Measurements from ENCODE around the gene SLC6A19. TPM values are rescaled to one million over a fixed set of nuclear protein-coding genes. Genes with fewer than 3 reads are reported as not detected.
A peak's percentile ranks its signal among the peaks of the same experiment; 100 is the strongest.

Gene SLC6A19
- total and polyA plus RNA-seq, 9 of the 15 experiments (the other 6 are each of a cell fraction or from before 2014, with no cell fraction given) = 0.03 to 1.6 (median 0.59) TPM

GRCh38 chr5:1207555-1207954 lies 6.2 kb downstream of the SLC6A19 start:
- no peaks in the 10 kb centered on the region for H3K36me3 ChIP-seq (ENCODE audit: control insufficient read depth, insufficient read depth, low read length)
- in situ Hi-C loops (cut with MboI) (loop anchor here (5.0 kb wide), 1 partner anchor 35 kb away; no protein-coding TSS in a partner anchor), intact Hi-C loops (cut with micrococcal nuclease) (no loop called here)
- no TSS peak for BruUV-seq (replicated peaks)
- ChIA-PET POLR2A (no interaction called here), CTCF (ENCODE audit: low intra/inter-chr PET ratio) (no interaction called here)
- H3K4me3 ChIP-seq = no peak overlapping the region
- peaks cover 0 to 58% of the 10 kb centered on the region in 2 experiments; a peak in 4 of 5 replicates for H3K27me3 ChIP-seq (ENCODE audit: control insufficient read depth in 2 of 2, insufficient read depth in 2 of 2, low read length in 2 of 2)
- H3K9me3 ChIP-seq (replicated peaks; ENCODE audit: control insufficient read depth, insufficient read depth, low read depth, low read length) = no peaks in the 10 kb centered on the region; the same call in 1 of the 2 replicates
- H3K9ac ChIP-seq (ENCODE audit: insufficient read depth in 1 of 2, low read depth in 2 of 2, low read length in 2 of 2) = no peak overlapping the region
- H3K4me1 ChIP-seq (replicated peaks in 1 of 2; ENCODE audit: control insufficient read depth in 2 of 2, insufficient read depth in 2 of 2, low read length in 2 of 2) = peaks cover 5 to 71% of the 10 kb centered on the region in 2 experiments; a peak in 4 of 5 replicates
- no peak overlapping the region for H3K27ac ChIP-seq (ENCODE audit: extremely low read depth, low read depth, low read length)
- H4K20me1 ChIP-seq (replicated peaks; ENCODE audit: control insufficient read depth, insufficient read depth, low read length) = peaks cover 10% of the 10 kb centered on the region; the same call in 1 of the 2 replicates
- FAIRE-seq (peak; percentile 72), DNase-seq (ENCODE audit: extremely low read depth in 1 of 4, low spot score in 3 of 4) (no peak), ATAC-seq (no peak)
- H3K4me2 ChIP-seq (ENCODE audit: insufficient read depth, low read length) = no peak overlapping the region
- no peak overlapping the region for H2AFZ ChIP-seq (ENCODE audit: low read depth, low read length)
- no peaks in the 10 kb centered on the region for H3K9me1 ChIP-seq (ENCODE audit: control insufficient read depth, insufficient read depth, low read length)
- WGBS (ENCODE audit: insufficient coverage, low coverage, missing lambda C conversion rate) = 20% methylated on average over 6 of the region's 6 CpGs
- no peaks in the 10 kb centered on the region; the same call in 2 of the 3 replicates for H3K79me2 ChIP-seq (ENCODE audit: control insufficient read depth, insufficient read depth, low read length)
- TF ChIP-seq ZNF583 (CRISPR knock-in tag; IDR thresholded peaks at IDR 0.05) (no peak), NR2C2 (CRISPR knock-in tag; IDR thresholded peaks at IDR 0.05) (no peak), NR2C2 (tag; IDR thresholded peaks at IDR 0.05) (no peak), JUND (IDR thresholded peaks at IDR 0.05; ENCODE audit: borderline replicate concordance, low read depth, low read length) (peak; percentile 62; the same call in 1 of the 2 replicates), JUND (tag; IDR thresholded peaks at IDR 0.05; ENCODE audit: borderline replicate concordance, low read depth, low read length) (peak; percentile 44; the same call in 1 of the 3 replicates), SMARCC2 (IDR thresholded peaks at IDR 0.05; ENCODE audit: low read depth) (no peak), BRF2 (IDR thresholded peaks at IDR 0.05; ENCODE audit: borderline replicate concordance, insufficient read depth, insufficient read length) (no peak), FOSL1 (tag; conservative IDR thresholded peaks at IDR 0.05) (peak; percentile 83), ZBTB7A (IDR thresholded peaks at IDR 0.05; ENCODE audit: borderline replicate concordance, control insufficient read depth, low read depth, low read length) (no peak), TCF7L2 (IDR thresholded peaks at IDR 0.05; ENCODE audit: low read depth, low read length) (no peak), CHD2 (IDR thresholded peaks at IDR 0.05; ENCODE audit: low read depth, low read length) (no peak), E2F1 (CRISPR knock-in tag; IDR thresholded peaks at IDR 0.05) (no peak), MAFG (tag; conservative IDR thresholded peaks at IDR 0.05) (no peak), L3MBTL2 (IDR thresholded peaks at IDR 0.05) (no peak), ZSCAN32 (CRISPR knock-in tag; IDR thresholded peaks at IDR 0.05) (no peak), ZBTB43 (CRISPR knock-in tag; IDR thresholded peaks at IDR 0.05) (no peak), PKNOX1 (IDR thresholded peaks at IDR 0.05) (peak; percentile 11; the same call in 1 of the 2 replicates), SAFB (IDR thresholded peaks at IDR 0.05; ENCODE audit: borderline replicate concordance, low read depth, low read length) (no peak)

All from K562 (cell line).